Testis (tissue), 2 donors: ENCODE results near the gene LRRC4C.

Source experiments
- POLR2A ChIP-seq: fragments of 450-650 bp; IDR thresholded peaks from one replicate; pipeline ENCODE4 v1.6.1; 2017; ENCODE audit warnings: antibody characterized with exemption, mild to moderate bottlenecking, moderate library complexity
- TF ChIP-seq, protein P1 (sequence below), 3 experiments: fragments of 450-650 bp in 2 of 3; fragments of 200-600 bp in 1 of 3; sonication (generic) in 1 of 3; IDR thresholded peaks; one replicate each; pipeline ENCODE4 v1.5.1; 2016 to 2019; ENCODE audit warnings: antibody characterized with exemption in 3 of 3, mild to moderate bottlenecking in 2 of 3, moderate library complexity in 1 of 3

- TF ChIP-seq, protein P1, sequence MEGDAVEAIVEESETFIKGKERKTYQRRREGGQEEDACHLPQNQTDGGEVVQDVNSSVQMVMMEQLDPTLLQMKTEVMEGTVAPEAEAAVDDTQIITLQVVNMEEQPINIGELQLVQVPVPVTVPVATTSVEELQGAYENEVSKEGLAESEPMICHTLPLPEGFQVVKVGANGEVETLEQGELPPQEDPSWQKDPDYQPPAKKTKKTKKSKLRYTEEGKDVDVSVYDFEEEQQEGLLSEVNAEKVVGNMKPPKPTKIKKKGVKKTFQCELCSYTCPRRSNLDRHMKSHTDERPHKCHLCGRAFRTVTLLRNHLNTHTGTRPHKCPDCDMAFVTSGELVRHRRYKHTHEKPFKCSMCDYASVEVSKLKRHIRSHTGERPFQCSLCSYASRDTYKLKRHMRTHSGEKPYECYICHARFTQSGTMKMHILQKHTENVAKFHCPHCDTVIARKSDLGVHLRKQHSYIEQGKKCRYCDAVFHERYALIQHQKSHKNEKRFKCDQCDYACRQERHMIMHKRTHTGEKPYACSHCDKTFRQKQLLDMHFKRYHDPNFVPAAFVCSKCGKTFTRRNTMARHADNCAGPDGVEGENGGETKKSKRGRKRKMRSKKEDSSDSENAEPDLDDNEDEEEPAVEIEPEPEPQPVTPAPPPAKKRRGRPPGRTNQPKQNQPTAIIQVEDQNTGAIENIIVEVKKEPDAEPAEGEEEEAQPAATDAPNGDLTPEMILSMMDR (IDR thresholded peaks at IDR 0.05): no peak
- no peak for TF ChIP-seq POLR2A
These were observed 22.4 kb downstream of the LRRC4C start for GRCh38 chr11:41437006-41437490.
